SU-DHL-6 (cell line): Measurements from ENCODE around the gene RAB3IP.

Experiments
- H2AFZ ChIP-seq: fragments of 200-600 bp; sonication (generic); 2 replicates; pipeline ENCODE4 v1.6.1; 2014; ENCODE audit warnings: low read depth, mild to moderate bottlenecking, moderate library complexity, mixed read lengths, antibody characterized with exemption, low read length; ENCODE audit not compliant: severe bottlenecking
- H3F3A ChIP-seq: fragments of 200-600 bp; shearing (Covaris generic); 2 replicates; pipeline ENCODE4 v1.6.0; 2016; ENCODE audit warnings: antibody characterized with exemption, mild to moderate bottlenecking; ENCODE audit not compliant: insufficient read depth
- H3K27ac ChIP-seq: fragments of 200-600 bp; sonication (generic); 2 replicates; pipeline ENCODE4 v1.5.1; 2016; ENCODE audit warnings: low read depth, mild to moderate bottlenecking, low read length, moderate library complexity, mixed read lengths
- H3K27me3 ChIP-seq: fragments of 200-600 bp; sonication (generic), shearing (Covaris generic); 2 replicates; pipeline ENCODE4 v1.6.0; 2014; ENCODE audit warnings: mild to moderate bottlenecking, low read length
- H3K36me3 ChIP-seq: fragments of 200-600 bp; sonication (generic); 2 replicates; pipeline ENCODE4 v1.6.1; 2014; ENCODE audit warnings: mild to moderate bottlenecking, low read length, mixed read lengths
- H3K4me2 ChIP-seq: fragments of 300-600, 200-600 bp; shearing (Covaris generic), sonication (generic); 2 replicates; pipeline ENCODE4 v1.6.0; 2014; ENCODE audit warnings: low read length, low read depth, mild to moderate bottlenecking; ENCODE audit not compliant: poor library complexity, severe bottlenecking
- H3K4me3 ChIP-seq: fragments of 200-600 bp; sonication (generic); 2 replicates; pipeline ENCODE4 v1.5.1; 2014; ENCODE audit warnings: antibody characterized with exemption, low read length, mild to moderate bottlenecking, mixed read lengths; ENCODE audit not compliant: insufficient read depth, poor library complexity, severe bottlenecking
- H3K79me2 ChIP-seq: fragments of 200-600 bp; sonication (generic); 2 replicates; pipeline ENCODE4 v1.6.1; 2014; ENCODE audit warnings: mild to moderate bottlenecking, low read length, moderate library complexity; ENCODE audit not compliant: insufficient read depth
- H3K9ac ChIP-seq: fragments of 200-600 bp; sonication (generic); 2 replicates; pipeline ENCODE4 v1.7.0; 2014; ENCODE audit warnings: mild to moderate bottlenecking, low read length
- H3K9me2 ChIP-seq: fragments of 200-600 bp; sonication (generic); replicated peaks from 2 replicates; pipeline ENCODE4 v1.6.1; 2014; ENCODE audit warnings: low read length; ENCODE audit not compliant: insufficient read depth
- H3K9me3 ChIP-seq: fragments of 200-600 bp; sonication (generic); 2 replicates; pipeline ENCODE4 v1.6.1; 2014; ENCODE audit warnings: low read length, mixed read lengths; ENCODE audit not compliant: insufficient read depth
- H4K20me1 ChIP-seq: fragments of 200-600 bp; sonication (generic); 2 replicates; pipeline ENCODE4 v1.6.1; 2014; ENCODE audit warnings: low read depth, mild to moderate bottlenecking, antibody characterized with exemption, low read length, moderate library complexity, mixed read lengths
- EZH2phosphoT487 ChIP-seq: fragments of 200-600 bp; sonication (generic), shearing (Covaris generic); conservative IDR thresholded peaks from 2 replicates; pipeline ENCODE4 v1.6.1; 2018; ENCODE audit warnings: mild to moderate bottlenecking, antibody characterized with exemption, low read length, moderate library complexity, mixed read lengths
- TF ChIP-seq, protein P1 (sequence below): fragments of 200-600 bp; sonication (generic); IDR thresholded peaks from one replicate; pipeline ENCODE4 v1.5.1; 2017; ENCODE audit warnings: antibody characterized with exemption, mild to moderate bottlenecking, low read length, moderate library complexity; ENCODE audit not compliant: insufficient read depth, poor library complexity, severe bottlenecking

RAB3IP gene, protein sequence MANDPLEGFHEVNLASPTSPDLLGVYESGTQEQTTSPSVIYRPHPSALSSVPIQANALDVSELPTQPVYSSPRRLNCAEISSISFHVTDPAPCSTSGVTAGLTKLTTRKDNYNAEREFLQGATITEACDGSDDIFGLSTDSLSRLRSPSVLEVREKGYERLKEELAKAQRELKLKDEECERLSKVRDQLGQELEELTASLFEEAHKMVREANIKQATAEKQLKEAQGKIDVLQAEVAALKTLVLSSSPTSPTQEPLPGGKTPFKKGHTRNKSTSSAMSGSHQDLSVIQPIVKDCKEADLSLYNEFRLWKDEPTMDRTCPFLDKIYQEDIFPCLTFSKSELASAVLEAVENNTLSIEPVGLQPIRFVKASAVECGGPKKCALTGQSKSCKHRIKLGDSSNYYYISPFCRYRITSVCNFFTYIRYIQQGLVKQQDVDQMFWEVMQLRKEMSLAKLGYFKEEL

DNA sequence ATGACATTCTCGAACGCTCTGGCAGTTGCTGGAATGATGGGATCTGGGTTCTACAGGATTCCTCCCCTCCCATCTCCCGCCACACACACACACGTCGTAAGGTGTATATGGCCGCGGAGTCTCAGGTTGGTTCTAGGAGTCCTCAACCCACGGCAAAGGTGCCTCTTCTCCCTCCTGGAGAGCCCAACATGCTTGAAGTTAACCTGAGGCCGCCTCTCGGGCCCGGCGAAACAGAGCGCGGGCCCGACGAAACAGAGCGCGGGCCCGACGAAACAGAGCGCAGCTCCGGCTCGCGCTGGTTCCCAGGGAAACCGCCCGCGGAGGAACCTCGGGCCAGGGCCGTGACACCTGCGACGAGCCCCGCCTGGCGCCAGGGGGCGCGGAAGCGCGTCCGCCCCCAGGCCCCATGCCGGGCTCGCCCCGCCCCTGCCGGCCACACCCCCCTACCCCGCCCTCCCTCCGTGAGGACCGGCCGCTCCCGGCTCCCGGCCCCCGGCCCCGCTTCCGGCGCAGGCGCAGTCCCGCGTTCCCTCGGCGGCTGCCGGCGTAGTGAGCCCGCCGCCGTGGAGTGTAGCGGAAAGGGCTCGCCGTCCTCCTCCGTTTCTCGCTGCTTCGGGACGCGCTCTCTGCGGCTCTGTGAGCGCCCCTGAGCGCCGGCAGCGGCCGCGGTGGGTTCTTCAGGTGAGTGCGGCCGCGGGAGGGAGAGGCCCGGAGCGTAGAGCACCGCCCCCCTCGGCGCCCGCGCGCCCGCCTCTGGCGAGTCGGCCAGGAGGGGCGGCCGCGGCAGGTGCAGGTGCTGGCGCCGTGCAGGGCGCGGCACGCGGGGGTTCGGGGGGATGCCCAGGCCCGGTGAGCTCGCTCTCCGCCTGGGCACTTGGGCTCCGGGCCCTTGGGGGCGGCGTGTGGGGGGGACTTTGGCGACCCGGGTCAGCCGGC, at the start of gene RAB3IP:
Gene RAB3IP (plus strand): TSS at position 510 of the 936 bp plus-strand sequence. CDS start 16,549 bp downstream, outside the sequence.
- 0 out of 2 replicates have a peak, but pooled peaks cover 6% of the 10 kb centered on the region for H3F3A ChIP-seq
- H3K9ac ChIP-seq = peak within 1 kb of the TSS; percentile 82
- TF ChIP-seq, protein P1, sequence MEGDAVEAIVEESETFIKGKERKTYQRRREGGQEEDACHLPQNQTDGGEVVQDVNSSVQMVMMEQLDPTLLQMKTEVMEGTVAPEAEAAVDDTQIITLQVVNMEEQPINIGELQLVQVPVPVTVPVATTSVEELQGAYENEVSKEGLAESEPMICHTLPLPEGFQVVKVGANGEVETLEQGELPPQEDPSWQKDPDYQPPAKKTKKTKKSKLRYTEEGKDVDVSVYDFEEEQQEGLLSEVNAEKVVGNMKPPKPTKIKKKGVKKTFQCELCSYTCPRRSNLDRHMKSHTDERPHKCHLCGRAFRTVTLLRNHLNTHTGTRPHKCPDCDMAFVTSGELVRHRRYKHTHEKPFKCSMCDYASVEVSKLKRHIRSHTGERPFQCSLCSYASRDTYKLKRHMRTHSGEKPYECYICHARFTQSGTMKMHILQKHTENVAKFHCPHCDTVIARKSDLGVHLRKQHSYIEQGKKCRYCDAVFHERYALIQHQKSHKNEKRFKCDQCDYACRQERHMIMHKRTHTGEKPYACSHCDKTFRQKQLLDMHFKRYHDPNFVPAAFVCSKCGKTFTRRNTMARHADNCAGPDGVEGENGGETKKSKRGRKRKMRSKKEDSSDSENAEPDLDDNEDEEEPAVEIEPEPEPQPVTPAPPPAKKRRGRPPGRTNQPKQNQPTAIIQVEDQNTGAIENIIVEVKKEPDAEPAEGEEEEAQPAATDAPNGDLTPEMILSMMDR = peak; percentile 59
- TF ChIP-seq EZH2phosphoT487 = no peak
- H3K4me3 ChIP-seq = peak within 1 kb of the TSS; percentile 93
- H2AFZ ChIP-seq = peak within 1 kb of the TSS; percentile 82
- no peaks in the 10 kb centered on the region for H3K9me3 ChIP-seq
- H4K20me1 ChIP-seq = peaks cover 16% of the 10 kb centered on the region
- H3K79me2 ChIP-seq = peaks cover 24% of the 10 kb centered on the region; the same call in 1 of the 2 replicates
- 0 out of 2 replicates have a peak, but pooled peaks cover 8% of the 10 kb centered on the region for H3K36me3 ChIP-seq
- peak within 1 kb of the TSS; percentile 78 for H3K4me2 ChIP-seq
- no peaks in the 10 kb centered on the region for H3K9me2 ChIP-seq
- peak within 1 kb of the TSS; percentile 77 for H3K27ac ChIP-seq
- H3K27me3 ChIP-seq = no peaks in the 10 kb centered on the region

DNA sequence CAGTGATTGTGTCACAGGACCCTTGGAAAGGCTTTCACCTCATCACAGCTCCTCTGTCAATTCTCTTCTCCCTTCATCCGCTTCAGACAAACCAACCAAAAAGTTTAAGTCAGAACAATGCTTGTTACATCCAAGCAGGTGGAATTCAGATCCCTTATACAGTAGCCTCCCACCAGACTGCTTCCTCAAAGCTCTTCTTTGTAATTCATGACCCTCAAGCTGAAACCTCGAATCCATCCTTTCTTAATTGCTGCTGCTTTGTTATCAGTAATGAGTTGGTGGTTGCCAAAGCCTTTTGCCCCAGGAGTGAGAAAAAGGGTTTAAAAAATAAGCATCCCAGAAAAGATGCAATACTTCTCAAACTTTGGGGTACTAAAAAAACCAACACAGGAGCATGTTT, 49.0 kb upstream of the RAB3IP start:
- H3K4me2 ChIP-seq = no peak overlapping the region
- no peaks in the 10 kb centered on the region for H3K36me3 ChIP-seq
- TF ChIP-seq, protein P1 = no peak
- TF ChIP-seq EZH2phosphoT487 = no peak

DNA sequence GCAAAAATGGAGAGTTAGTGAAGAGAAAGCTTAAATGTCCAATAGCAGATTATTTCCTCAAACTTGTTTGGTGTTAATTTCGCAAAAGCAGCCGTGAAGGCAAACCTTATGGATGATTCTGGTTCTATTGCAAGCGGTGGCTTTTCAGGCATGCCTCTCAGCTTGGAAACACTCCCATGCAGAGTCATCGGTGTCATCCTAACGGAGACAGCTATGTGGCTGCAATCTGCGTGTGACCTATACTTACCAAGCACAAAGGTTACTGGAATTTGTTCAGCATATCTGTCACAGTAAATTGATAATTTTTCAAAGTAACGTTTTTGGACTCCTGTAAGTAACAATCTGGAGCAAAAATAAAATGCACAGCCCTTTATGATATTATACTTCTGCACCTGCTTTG, 44.5 kb upstream of the RAB3IP start:
- Histone ChIP-seq H3K9me2 (no peaks in the 10 kb centered on the region), H4K20me1 (no peaks in the 10 kb centered on the region), H3K27me3 (no peaks in the 10 kb centered on the region), H3K36me3 (no peaks in the 10 kb centered on the region), H3K4me2 (no peak overlapping the region), H3K9ac (no peak overlapping the region), H3K79me2 (no peaks in the 10 kb centered on the region), H2AFZ (no peak overlapping the region), H3K9me3 (no peaks in the 10 kb centered on the region), H3K4me3 (no peak overlapping the region), H3K27ac (no peak overlapping the region), H3F3A (no peaks in the 10 kb centered on the region)
- TF ChIP-seq, protein P1 = no peak
- no peak for TF ChIP-seq EZH2phosphoT487

More for the DNA sequence above, 49.0 kb upstream of the RAB3IP start:
- no peaks in the 10 kb centered on the region for H4K20me1 ChIP-seq
- H3K9ac ChIP-seq = no peak overlapping the region
- H3K9me3 ChIP-seq = no peaks in the 10 kb centered on the region
- H3K4me3 ChIP-seq = no peak overlapping the region
- no peak overlapping the region for H2AFZ ChIP-seq
- no peaks in the 10 kb centered on the region for H3K9me2 ChIP-seq
- no peak overlapping the region for H3K27ac ChIP-seq
- H3K79me2 ChIP-seq = no peaks in the 10 kb centered on the region
- no peaks in the 10 kb centered on the region; the same call in 1 of the 2 replicates for H3K27me3 ChIP-seq
- H3F3A ChIP-seq = no peaks in the 10 kb centered on the region
